Articular chondrocyte of knee joint (primary cell): ENCODE data around the gene CDO1. TPM values are rescaled to one million over a fixed set of nuclear protein-coding genes. Genes with fewer than 3 reads are reported as not detected.
A peak's percentile ranks its signal among the peaks of the same experiment; 100 is the strongest.

ENCODE experiments used
- small RNA-seq: library from RNA; depleted of rRNA; stranded (forward); fragments of <200 nt; gene quantifications from one replicate; pipeline ENCODE3, GENCODE V24; 2012
- total RNA-seq: library from RNA; depleted of rRNA; stranded (reverse); fragments of >200 nt; gene quantifications from 2 replicates; pipeline ENCODE4 v1.2.3, GENCODE V29; 2012

CDO1 gene
- 22.3 and 25.9 TPM in 2 replicates for total RNA-seq

DNA sequence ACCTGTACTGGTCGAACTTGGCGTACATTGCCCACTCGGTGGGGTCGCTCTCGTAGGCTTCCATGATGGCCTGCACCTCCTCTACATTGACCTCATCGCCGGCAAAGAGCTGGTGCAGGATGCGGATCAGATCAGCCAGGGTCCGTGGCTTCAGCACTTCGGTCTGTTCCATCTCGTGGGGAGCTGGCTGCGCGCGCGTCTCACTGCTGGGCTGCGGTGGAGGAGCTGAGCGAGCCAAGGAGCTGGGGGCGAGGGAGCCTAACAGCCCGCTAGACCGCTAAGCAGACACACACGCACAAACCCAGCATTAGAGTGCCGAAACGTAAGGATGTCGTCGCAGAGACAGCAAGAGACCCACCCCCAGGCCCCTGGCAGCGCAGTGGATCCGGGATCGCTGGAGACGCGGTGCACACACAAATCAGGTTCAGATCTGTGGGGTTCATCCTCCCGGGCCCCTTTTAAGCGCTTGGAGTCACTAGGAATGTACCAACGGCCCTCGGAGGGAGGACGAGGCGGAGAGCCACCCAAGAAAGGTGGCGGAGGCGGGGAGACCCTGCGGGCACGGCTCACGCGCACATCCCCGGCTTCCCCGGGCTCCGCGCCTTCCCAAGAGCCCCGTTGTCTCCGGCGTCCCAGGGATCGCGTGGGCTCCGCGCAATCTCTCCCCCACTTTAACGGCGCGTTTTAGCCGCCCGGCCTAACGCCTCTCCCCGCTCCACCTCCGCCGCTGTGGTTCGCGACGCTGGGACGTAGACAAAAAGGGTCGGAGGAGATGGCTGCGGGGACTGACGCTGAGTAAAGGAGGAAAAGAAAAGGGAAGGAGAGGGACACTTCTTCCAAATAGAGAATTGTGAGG is at the start of gene CDO1:
TSS of gene CDO1 (minus strand) at position 434 of the 856 bp plus-strand sequence. CDS start at position 172, 262 bp downstream.

DNA sequence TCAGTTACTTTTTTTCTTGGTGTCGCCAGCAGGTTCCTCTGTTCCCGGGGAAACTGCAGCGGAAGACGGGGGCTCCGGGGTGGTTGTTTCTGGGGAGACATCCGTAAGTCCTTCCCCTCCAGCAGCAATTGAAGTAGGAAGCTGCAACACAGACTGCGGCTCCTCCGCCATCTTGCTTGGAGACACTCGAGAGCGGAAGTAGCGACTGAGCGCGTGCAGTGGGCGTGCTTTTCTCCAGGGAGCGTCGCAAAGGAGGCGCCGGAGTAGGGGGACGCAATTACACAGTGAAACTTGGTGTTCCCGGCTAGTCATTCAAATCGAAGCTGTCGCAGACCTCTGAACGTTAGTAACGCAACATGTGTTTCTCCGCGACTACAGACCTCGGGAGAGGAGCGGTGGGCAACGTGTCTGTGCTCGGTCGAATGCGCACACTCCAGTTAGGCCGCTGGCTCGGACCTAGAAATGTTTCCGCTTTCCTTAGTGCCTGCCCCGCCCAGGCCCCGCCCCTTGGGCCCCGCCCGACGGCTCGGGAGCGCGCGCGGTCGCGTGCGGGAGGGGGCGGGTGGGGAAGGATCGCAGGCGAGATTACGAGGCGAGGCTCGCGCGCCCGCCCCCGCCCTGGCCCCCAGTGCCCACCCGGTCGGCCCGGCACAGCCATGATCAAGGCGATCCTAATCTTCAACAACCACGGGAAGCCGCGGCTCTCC is 25.1 kb upstream of the CDO1 start, which contains the start of the genes AP3S1 and ATG12:
TSS of gene AP3S1 (plus strand) at position 554 of the 707 bp plus-strand sequence. CDS start at position 657, 103 bp downstream.
TSS of gene ATG12 (minus strand) at position 184 of the 707 bp plus-strand sequence. CDS start at position 171, 13 bp downstream.

Small RNAs within 50 kb of the gene (small RNA-seq; reads per million reads assigned to genes)
- gene RNU2-49P: 0.88 reads per million, percentile 36 among the genes with 10 or more reads in this experiment

Other genes with a start within 250 kb of the CDO1 start
- gene TICAM2, start 214.2 kb downstream of the CDO1 start, total RNA-seq: 11.2 and 19.7 TPM in 2 replicates
- 231 and 238 TPM in 2 replicates for gene TMED7, start 190.6 kb downstream of the CDO1 start, total RNA-seq
- gene ATG12, start 24.9 kb upstream of the CDO1 start, total RNA-seq: 87.8 and 93.0 TPM in 2 replicates
- gene AP3S1, start 25.3 kb upstream of the CDO1 start, total RNA-seq: 212 and 283 TPM in 2 replicates
- gene LVRN, start 145.8 kb upstream of the CDO1 start, total RNA-seq: 1.6 and 3.4 TPM in 2 replicates
- 0.11 and 0.13 TPM in 2 replicates for gene ARL14EPL, start 215.8 kb upstream of the CDO1 start, total RNA-seq